Renal cortex interstitium (tissue), 11 donors: ENCODE results near the gene TSHZ3. TPM values are rescaled to one million over a fixed set of nuclear protein-coding genes. Genes with fewer than 3 reads are reported as not detected.

Experiments
- DNase-seq, 11 donors: peaks; one replicate each; pipeline ENCODE4 v3.0.0-alpha.2; 2013; ENCODE audit warnings: low read depth in 9 of 11, low spot score in 4 of 11; ENCODE audit errors: extremely low read depth in 1 of 11
- polyA plus RNA-seq, 3 donors: library from polyadenylated mRNA; unstranded; fragments of 120-200 nt; gene quantifications; one replicate each; pipeline ENCODE4 v1.2.1, GENCODE V29; 2013; ENCODE audit not compliant: insufficient read length in 3 of 3

Gene TSHZ3
- polyA plus RNA-seq, 3 donors: 10.0 to 12.6 (median 11.8) TPM

DNA sequence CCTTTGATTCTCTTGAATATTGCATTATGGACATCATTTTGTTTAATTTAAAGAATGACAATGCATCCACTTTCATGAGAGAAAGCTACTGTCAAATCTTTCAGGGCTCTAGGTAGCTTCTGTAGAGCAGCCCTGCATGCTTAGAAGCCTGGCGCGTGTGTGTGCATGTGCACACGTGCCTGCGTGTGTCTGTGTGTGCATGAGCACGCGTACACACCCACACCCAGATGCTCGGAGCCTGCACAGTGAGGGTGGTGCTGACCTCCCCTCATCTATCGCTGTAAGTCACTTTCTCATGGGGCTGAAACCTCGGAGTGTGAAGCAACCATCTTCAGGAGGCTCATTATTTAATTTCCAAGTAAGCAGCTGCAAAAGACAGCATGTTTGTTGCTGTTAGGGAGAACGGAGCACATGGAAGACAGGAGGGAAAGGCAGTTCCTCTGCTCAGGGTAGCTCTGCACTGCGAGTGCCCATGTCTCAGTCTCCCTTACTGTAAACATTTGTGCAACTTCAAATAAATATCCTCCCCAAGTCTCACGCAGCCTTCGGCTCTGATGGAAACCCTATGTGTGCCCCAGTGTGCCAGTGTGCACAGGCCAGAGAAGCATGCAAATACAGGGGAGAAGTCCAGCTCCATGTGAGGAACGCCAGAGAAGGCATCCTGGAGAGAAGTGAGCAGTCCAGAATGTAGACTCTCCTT is 22.8 kb downstream of the TSHZ3 start:
- no peak for DNase-seq

DNA sequence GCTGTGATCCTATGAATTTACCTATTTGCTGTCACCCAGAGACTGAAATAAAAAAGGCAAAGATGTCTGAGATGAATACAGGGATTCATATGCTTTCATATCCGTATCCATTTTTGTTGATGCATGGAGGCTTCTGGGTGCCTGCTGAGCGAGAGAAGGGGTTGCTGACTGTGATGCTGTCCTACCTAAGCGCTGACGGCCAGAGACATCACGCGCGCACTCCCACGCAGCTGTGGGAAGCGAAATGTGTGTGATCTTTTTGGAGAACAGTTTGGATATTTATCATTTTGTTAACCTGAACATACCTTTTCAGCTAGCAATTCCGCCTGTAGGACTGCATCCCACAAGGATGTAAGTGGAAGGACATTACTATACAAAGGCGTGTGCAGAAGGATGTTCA is 23.9 kb downstream of the TSHZ3 start:
- DNase-seq: no peak

DNA sequence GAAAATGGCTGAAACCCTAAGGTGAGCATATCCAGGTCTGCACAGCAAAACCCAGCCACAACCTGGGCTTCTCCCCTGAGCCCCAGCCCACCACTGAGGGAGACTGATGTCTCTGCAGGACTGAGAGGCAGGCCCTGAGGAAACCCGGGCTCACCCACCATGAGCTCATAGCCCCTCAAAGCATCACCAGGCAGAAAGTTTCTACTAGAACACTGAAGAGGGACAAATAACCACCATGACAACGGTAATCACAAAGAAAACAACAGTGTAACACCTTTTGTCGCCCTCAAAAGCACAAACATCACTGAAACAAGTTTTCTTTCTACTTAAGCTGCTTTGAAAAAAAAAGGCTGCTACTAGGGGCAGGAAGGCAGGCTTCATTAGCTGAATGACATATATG is 29.8 kb downstream of the TSHZ3 start:
- DNase-seq: no peak

DNA sequence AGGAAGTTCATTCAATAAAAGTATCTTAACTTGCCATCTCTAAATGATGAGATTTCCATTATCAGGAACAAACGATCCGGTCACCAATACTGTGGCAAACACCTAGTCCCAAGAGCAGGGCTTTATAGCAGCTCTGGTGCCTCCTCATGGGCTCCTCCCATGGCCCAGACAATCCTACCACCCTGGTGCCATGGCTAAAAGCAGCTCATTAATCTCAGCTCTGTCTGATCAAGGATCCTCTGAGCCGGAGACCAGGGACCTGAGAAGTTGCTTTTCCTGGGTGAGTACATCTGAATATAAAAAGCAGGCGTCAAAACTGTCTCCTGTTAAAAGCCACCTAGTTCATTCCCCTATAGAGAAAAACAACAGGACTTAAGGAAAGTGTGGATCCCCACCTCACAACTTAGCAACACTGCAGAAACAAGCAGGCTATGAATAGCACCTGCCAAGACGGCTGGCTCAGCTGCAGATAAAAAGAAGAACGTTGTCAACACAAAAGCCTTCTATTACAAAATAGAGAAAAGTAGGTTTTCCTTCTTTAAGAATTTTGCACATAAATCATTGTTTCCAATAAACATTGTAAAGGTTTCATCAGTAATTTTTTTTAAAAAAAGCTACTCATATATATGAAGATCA is 30.3 kb downstream of the TSHZ3 start:
- DNase-seq: no peak

GRCh38 chr19:31317570-31317969 is 31.7 kb downstream of the TSHZ3 start:
- DNase-seq: no peak

DNA sequence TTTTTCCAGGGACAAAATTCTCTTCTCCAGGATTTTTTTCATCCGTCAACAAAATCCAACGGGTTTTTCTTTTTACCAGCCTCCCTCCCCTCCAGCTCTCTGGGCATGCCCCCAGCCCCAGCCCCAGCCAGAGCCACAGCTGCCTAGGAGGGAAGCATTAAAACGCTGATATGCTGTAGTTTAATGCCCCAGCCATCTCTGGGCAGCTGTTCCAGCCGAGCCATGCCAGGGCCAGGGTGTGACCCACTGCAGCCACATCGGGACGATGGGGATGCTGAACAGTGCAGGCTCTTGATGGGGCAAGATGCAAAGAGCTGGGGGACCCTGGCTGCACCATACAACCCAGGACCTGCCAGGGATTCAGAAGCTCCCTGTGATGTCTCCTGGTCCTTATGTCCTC is 32.1 kb downstream of the TSHZ3 start:
- no peak for DNase-seq

DNA sequence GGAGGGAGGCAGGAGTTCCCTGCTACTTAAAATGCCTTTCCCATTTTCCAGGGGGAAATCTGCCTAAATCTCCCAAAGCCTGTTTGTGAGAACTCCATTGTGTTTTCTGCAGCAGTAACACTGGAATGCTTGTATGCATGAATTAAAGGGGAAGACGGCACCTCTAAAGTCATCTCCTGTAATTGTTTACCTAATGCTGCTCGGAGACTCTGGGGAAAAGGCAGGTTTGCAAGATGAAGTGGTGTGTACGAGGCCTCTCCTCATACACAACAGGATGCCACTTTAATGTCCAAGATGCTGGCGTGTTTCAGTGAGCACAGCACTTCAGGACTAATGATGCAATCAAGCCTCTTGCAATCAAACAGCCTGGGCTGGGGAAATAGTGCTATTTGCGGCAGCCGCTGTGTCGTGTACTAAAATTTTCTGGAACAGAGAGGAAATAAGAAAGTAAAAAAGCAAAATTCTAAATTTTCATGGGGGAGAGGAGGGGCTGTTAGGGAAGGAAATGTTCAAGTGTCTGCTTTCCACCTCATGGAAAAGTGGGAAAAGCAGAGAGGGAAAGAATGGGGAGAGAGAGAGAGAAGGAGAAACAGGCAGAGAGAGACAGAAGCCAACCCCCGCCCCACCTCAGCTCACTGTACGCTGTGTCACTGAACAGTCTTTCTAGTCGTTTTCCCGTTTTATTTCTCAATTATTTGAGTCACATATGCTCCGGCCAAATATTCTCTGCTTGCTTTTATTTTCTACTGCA is 32.9 kb downstream of the TSHZ3 start:
- no peak for DNase-seq

- DNase-seq: no peak
These were observed 33.6 kb downstream of the TSHZ3 start for GRCh38 chr19:31315652-31316051.

- DNase-seq: no peak
These were observed 34.2 kb downstream of the TSHZ3 start for GRCh38 chr19:31314849-31315629.

GRCh38 chr19:31314156-31314555 is 35.1 kb downstream of the TSHZ3 start:
- DNase-seq: no peak

DNA sequence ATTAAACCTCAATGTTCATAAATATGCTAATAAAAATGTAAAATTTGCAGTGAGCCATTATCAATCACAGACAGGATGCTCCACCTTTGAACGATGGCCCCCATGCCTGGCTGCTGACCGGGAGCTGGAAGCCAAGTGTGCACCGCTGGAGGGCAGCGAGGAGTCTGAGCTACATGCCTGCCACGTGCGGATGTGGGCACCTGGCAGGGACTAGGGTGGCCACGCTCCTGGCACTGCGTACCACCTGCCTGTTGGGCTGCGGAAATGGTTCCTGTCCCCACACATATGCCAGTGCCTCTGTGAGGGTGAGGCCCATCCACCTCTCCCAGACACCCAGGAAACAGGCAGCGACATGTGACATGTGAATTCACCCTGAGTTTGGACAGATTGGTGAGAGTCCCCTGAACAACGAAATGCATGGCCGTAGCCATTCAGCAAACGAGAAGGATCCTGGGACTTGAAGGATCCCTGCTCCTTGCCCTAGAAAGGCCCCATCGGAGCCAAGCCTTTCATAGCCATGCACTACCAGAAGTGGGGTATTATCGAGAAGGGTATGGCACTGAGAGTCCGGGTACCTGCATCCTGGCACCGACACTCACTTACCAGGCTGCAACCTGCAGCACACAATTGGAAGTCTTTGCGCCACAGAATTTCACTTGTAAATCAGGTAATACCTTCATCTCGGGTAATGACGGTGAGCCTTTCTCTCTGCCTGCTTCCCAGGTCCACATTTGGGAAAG is 35.8 kb downstream of the TSHZ3 start:
- no peak for DNase-seq

GRCh38 chr19:31312677-31313244 is 36.5 kb downstream of the TSHZ3 start:
- DNase-seq: no peak

DNA sequence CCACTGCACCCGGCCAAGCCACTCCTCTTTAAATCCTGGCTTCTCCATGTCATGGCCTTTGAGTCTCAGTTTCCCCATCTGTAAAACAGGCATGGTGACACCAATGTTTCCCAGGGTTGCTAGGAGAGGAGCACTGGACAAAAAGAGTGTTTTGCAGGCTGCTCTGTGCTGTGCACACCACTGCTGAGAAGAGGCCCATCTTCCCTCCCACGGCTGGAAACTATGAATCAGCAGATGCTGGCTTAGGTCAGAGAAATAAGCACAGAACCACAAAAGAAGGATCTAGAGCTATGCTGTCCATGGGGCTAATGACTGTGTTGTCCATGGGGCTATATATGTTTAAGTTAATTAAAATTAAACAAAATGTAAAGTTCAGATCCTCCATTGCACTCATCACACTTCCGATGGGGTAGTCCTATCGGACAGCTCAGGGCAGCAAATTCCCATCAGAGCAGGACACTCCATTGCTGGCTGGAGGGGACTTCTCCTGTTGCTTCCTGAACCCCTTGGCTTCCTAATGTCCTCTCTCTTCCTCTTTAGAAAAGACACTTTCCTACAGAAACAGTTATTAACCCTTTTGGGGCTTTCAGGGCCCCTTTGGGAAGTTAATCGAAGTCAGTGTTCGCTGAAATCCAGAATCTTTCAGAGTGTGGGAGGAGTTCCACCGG is 37.1 kb downstream of the TSHZ3 start:
- no peak for DNase-seq

DNA sequence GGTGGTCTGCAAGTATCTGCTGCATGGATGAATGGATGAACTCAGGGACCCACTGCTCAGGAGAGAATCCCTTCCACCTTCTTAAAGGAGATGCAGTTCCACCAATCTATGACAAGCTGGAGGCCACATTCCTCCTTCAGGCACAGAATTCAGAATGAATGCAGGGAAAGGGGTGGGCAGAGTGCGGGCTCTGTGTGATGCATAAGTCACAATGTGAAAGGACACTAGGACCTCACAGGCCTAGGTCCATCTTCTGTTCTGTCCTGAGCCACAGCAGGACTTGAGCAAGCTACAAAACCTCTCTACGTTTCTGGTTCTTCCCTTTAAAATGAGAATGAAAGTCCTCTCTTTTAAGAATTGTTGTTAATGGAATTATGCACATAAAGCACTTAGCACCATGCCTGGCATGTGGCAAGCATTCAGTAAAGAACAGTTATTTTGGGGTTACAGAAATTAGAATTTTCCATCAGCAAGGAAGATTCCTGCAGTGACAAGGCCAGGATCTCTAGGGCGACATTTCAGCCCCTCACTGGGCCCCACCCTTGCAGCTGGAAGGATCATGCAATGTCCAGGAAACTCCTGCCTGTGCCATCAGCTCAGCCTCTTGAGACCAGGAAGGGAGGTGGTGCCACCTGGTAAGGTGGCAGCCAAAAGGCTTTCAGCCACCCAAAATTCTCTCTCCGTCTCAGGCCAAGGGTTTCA is 38.7 kb downstream of the TSHZ3 start:
- no peak for DNase-seq

GRCh38 chr19:31308781-31309180 is 40.5 kb downstream of the TSHZ3 start:
- no peak for DNase-seq

- no peak for DNase-seq
These were observed 42.1 kb downstream of the TSHZ3 start for GRCh38 chr19:31307071-31307669.
